Gastrocnemius medialis (tissue), 4 donors: Measurements from ENCODE around the gene PRPF40B. TPM values are rescaled to one million over a fixed set of nuclear protein-coding genes. Genes with fewer than 3 reads are reported as not detected.
A peak's percentile ranks its signal among the peaks of the same experiment; 100 is the strongest.

Source experiments
- ATAC-seq, 2 donors: fragments of 150-250 bp; one replicate each; pipeline ENCODE4 v1.9.1; 2016
- DNase-seq, 2 donors: peaks; one replicate each; pipeline ENCODE4 v3.0.0-alpha.2; 2019
- H3K27ac ChIP-seq, 4 donors: fragments of 200-600 bp; sonication (generic); 1 replicate in 1 of 4; 2 replicates in 3 of 4; pipeline ENCODE4 v1.5.1; 2016 to 2018; ENCODE audit warnings: mild to moderate bottlenecking in 2 of 4, moderate library complexity in 1 of 4
- H3K27me3 ChIP-seq, 3 donors: fragments of 200-600 bp; sonication (generic) in 2 of 3; 1 replicate in 1 of 3; 2 replicates in 2 of 3; pipeline versions ENCODE4 v1.5.1 to v1.6.0; 2016 to 2019; ENCODE audit warnings: mild to moderate bottlenecking in 1 of 3, moderate library complexity in 1 of 3
- H3K36me3 ChIP-seq, 2 donors: fragments of 200-600 bp; sonication (generic) in 1 of 2; one replicate each; pipeline ENCODE4 v1.5.1; 2017 to 2018
- H3K4me1 ChIP-seq, 2 donors: fragments of 200-600 bp; sonication (generic) in 1 of 2; one replicate each; pipeline ENCODE4 v1.5.1; 2016 to 2017; ENCODE audit warnings: mild to moderate bottlenecking in 2 of 2
- H3K4me3 ChIP-seq, 4 donors: fragments of 200-600 bp; sonication (generic) in 3 of 4; 1 replicate in 1 of 4; 2 replicates in 3 of 4; pipeline ENCODE4 v1.5.1; 2016 to 2019; ENCODE audit warnings: mild to moderate bottlenecking in 2 of 4
- H3K9me3 ChIP-seq, 3 donors: fragments of 200-600 bp; sonication (generic) in 2 of 3; 1 replicate in 1 of 3; 2 replicates in 2 of 3; pipeline ENCODE4 v1.5.1; 2016 to 2019
- POLR2A ChIP-seq, 2 donors: fragments of 450-650 bp; IDR thresholded peaks; one replicate each; pipeline ENCODE4 v1.6.1; 2017; ENCODE audit warnings: antibody characterized with exemption in 2 of 2, mild to moderate bottlenecking in 2 of 2, moderate library complexity in 2 of 2
- in situ Hi-C, 4 donors: fragments of 200-750 bp; cut with MboI; loops; one replicate each; pipeline versions ENCODE4 v1.15.0 to v1.8.0; 2017; ENCODE audit warnings: low sequenced_read_pairs in 4 of 4
- intact Hi-C: fragments of 100-400 bp; cut with DNase I; formaldehyde crosslinking; loops from one replicate; pipeline ENCODE4 v1.15.1; 2023; ENCODE audit warnings: low total_unique reads
- total RNA-seq, 4 donors: library from RNA; depleted of rRNA; stranded (reverse); fragments of >200 nt; gene quantifications; one replicate each; pipeline versions ENCODE4 v1.1.0 to v1.2.3, GENCODE V29; 2016
- TF ChIP-seq, protein P1 (sequence below), 5 experiments: fragments of 450-650 bp in 3 of 5; fragments of 200-600 bp in 2 of 5; sonication (generic) in 2 of 5; IDR thresholded peaks in 4 of 5; conservative IDR thresholded peaks in 1 of 5; 1 replicate in 4 of 5; 2 replicates in 1 of 5; pipeline ENCODE4 v1.5.1; 2016 to 2019; ENCODE audit warnings: antibody characterized with exemption in 5 of 5, mild to moderate bottlenecking in 3 of 5, moderate library complexity in 3 of 5

Gene PRPF40B
- total RNA-seq, 4 donors from 2014 or later: 17.6 to 21.3 (median 20.2) TPM

DNA sequence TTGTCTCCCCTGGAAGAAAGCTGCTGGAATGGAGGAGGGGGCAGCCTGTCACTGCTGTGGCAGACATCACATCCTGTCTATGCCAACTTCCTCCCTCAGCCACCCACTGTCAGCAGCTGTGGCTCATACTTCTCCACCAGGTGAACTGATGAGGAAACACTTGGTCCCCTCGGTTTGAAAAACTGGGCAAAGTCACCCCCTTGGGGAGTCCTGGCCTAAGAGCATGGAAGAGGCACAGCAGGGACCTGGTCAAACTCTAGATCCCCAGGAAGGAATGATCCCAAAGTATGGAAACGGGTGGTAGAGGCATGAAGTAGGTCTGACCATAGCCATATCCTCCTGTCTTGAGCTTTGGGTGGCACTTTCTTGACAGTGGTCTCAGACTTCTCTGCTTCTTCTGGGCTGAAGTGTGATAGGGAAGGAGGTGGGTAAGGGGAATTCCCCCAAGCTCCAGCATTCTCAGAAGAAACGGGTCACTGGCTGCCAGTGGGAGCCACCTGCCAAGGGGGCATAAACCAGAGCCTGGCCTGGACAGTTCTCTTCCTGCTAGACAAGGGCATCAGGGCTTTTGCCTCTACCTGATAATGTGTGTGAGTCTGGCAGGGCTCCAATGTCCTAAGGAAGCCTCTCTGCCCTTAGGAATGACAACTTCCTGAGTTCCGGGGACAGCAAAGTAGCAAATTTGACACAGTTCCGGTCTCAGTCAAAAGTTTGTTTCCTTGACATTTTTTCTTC lies 47.8 kb downstream of the PRPF40B start:
- no peak for TF ChIP-seq POLR2A (IDR thresholded peaks at IDR 0.05)
- TF ChIP-seq, protein P1, sequence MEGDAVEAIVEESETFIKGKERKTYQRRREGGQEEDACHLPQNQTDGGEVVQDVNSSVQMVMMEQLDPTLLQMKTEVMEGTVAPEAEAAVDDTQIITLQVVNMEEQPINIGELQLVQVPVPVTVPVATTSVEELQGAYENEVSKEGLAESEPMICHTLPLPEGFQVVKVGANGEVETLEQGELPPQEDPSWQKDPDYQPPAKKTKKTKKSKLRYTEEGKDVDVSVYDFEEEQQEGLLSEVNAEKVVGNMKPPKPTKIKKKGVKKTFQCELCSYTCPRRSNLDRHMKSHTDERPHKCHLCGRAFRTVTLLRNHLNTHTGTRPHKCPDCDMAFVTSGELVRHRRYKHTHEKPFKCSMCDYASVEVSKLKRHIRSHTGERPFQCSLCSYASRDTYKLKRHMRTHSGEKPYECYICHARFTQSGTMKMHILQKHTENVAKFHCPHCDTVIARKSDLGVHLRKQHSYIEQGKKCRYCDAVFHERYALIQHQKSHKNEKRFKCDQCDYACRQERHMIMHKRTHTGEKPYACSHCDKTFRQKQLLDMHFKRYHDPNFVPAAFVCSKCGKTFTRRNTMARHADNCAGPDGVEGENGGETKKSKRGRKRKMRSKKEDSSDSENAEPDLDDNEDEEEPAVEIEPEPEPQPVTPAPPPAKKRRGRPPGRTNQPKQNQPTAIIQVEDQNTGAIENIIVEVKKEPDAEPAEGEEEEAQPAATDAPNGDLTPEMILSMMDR (IDR thresholded peaks at IDR 0.05 in 4 of 5, conservative IDR thresholded peaks at IDR 0.05 in 1 of 5): no peak
- in situ Hi-C loops (no loop called here), intact Hi-C loops (no loop called here)
- peak overlapping the region; percentile 81 to 90 (median 84) for H3K27ac ChIP-seq
- DNase-seq: no peak
- no peaks in the 10 kb centered on the region for H3K27me3 ChIP-seq
- no peaks in the 10 kb centered on the region for H3K36me3 ChIP-seq
- peaks cover 70 to 72% of the 10 kb centered on the region in 2 donors for H3K4me1 ChIP-seq
- no peak overlapping the region for H3K4me3 ChIP-seq
- ATAC-seq: no peak
- no peaks in the 10 kb centered on the region for H3K9me3 ChIP-seq

DNA sequence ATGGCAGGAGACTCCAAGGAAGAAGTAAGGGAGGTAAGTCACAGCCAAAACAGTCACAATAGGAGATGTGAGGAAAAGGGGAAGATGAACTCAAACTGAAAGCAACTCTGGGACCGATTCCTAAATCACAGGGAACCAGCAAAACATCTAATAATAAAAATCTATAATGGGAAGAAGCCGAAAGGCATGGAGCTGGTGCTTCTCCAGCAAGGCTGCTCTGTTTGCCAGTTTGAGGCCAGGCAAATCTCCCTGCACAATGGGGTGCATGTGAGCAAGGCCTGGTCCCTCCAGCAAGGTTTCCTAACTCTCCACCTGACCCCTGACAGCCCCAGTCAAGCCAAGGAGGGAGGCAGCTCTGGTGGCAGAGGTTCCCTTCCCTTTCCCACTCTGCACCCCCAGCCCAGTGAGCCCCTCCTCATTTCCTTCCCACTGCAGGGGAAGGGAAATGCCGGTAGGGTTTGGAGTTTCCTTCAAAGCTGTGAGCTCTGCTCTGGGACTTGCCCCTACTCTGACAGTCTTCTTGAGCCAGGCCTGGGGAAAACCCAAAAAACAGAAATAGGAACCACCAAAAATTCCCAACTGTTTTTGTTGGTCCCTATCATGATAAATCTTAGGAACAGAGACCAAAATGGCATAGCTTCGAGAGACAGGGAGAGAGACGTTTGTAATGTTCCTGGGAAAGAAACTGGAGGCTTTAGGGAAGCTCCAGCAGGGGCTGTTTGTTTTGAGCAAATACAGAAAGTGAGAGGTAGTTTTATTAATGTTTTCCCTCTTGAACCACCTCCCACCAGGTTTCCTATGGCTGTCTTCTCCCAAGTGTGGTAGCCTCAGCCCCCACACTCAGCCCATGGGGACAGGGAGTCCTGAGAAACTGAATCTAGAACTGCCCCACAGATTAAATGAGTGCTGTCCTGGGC lies 49.2 kb downstream of the PRPF40B start:
- intact Hi-C loops: loop anchor here (1.0 kb wide), 1 partner anchor 35 kb away; the partner anchor contains the start of gene FMNL3
- no peak overlapping the region for H3K4me3 ChIP-seq
- peak overlapping the region; percentile 81 to 90 (median 84) for H3K27ac ChIP-seq
- H3K4me1 ChIP-seq: peaks cover 68% of the 10 kb centered on the region in 2 donors
- TF ChIP-seq, protein P1 (IDR thresholded peaks at IDR 0.05 in 4 of 5, conservative IDR thresholded peaks at IDR 0.05 in 1 of 5): no peak
- peak in 1 of 2 donors; percentile 24 for TF ChIP-seq POLR2A (IDR thresholded peaks at IDR 0.05)
- in situ Hi-C loops: no loop called here
- DNase-seq: no peak
- no peaks in the 10 kb centered on the region for H3K9me3 ChIP-seq
- no peaks in the 10 kb centered on the region for H3K36me3 ChIP-seq
- no peaks in the 10 kb centered on the region for H3K27me3 ChIP-seq
- ATAC-seq: no peak

DNA sequence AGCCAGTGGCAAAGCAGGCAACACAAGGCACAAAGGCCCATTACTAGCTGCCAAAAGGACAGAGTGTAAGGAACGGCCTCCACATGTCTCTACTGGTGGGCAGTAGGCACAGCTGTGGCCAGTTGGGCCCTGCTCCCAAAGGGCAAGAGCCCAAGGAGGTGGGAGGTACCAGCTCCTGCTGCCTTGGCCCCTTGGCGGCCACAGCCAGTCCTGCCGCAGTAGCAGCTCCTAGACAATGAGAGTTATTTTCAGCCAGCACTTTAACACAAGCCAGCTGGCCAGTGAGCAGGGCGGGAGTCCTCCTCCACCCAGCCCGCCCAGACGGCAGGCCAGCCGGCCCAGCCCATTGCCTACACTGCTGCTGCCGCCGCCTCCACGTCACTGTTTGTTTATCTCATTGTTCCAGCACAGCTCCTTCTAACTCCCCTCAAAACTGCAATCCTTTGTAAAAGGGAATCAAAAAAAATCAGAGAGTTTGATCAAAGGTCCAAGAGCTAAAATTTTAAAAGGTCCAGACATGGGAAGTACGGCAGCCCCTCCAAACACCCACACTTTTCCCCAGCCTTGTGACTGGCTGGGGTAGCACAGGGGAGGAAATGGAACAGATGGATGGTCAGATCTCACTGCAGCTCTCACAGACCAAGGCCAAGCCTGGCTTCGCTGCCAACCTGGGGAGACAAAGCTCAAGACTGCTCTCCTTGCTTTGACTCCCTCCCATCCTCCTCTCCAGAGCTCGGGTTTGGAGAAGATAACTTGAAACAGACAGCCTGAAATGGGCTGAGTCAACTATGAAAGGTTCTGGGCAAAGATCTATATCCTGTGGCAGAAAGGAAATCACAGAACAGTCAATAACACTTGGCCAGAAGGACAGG lies 50.3 kb downstream of the PRPF40B start:
- H3K27me3 ChIP-seq: no peaks in the 10 kb centered on the region
- TF ChIP-seq POLR2A (IDR thresholded peaks at IDR 0.05): peak; percentile 54 to 71
- TF ChIP-seq, protein P1 (IDR thresholded peaks at IDR 0.05 in 4 of 5, conservative IDR thresholded peaks at IDR 0.05 in 1 of 5): peak; percentile 37 to 71 (median 60)
- peak overlapping the region in 1 of 4 donors; percentile 12 for H3K4me3 ChIP-seq
- H3K36me3 ChIP-seq: no peaks in the 10 kb centered on the region
- in situ Hi-C loops (no loop called here), intact Hi-C loops (loop anchor here (1.0 to 2.0 kb wide), 2 partner anchors 34 to 49 kb away; partner anchors contain the start of gene FMNL3)
- H3K4me1 ChIP-seq: peaks cover 61 to 68% of the 10 kb centered on the region in 2 donors
- DNase-seq: peak; percentile 78 to 90
- H3K9me3 ChIP-seq: no peaks in the 10 kb centered on the region
- peak overlapping the region; percentile 81 to 90 (median 84) for H3K27ac ChIP-seq
- peak; percentile 90 for ATAC-seq

DNA sequence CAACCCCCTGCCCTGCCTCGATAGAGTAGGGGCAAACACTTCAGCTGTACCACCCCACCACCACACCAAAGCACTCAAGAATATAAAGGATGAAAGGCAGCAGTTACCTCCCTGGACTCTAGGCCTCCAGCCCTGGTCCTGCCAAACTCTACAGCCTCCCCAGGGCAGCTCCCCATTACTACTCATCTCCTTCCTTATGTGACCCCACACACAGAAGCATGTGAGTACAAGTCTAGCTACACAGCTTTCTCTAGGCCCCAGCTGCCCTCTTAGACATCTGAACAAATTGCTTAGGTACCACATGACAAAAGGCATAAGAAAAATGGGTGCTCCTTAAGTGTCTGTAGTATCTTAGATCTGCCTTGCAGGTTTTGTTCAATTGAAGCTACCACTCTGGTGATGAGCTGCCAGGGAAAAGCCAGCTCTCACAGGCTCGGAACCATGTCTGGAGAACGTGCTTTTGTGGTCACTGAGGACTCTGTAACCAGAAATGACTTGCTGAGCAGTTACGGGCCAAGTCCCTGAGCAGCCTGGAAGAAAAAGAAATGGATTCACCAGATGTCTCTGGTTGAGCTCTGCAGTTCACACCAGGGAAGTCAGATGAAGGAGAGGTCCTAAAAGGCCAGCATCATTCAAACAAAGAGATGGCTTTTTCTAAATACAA lies 51.1 kb downstream of the PRPF40B start:
- H3K27ac ChIP-seq: peak overlapping the region; percentile 81 to 90 (median 84)
- DNase-seq: no peak
- peaks cover 61 to 68% of the 10 kb centered on the region in 2 donors for H3K4me1 ChIP-seq

More for the DNA sequence above, 51.1 kb downstream of the PRPF40B start:
- Histone ChIP-seq H3K4me3 (no peak overlapping the region), H3K9me3 (no peaks in the 10 kb centered on the region), H3K36me3 (no peaks in the 10 kb centered on the region), H3K27me3 (no peaks in the 10 kb centered on the region)
- TF ChIP-seq, protein P1 (IDR thresholded peaks at IDR 0.05 in 4 of 5, conservative IDR thresholded peaks at IDR 0.05 in 1 of 5): no peak
- TF ChIP-seq POLR2A (IDR thresholded peaks at IDR 0.05): no peak
- ATAC-seq: peak; percentile 25 to 46
- in situ Hi-C loops (no loop called here), intact Hi-C loops (loop anchor here (2.0 kb wide), 1 partner anchor 50 kb away; no protein-coding TSS in a partner anchor)
